DMS53 (cell line): ENCODE results near the gene DGAT2.
"Not testable (repeated sequence)": the region's sequence is repeated elsewhere in the genome, so short reads cannot be mapped to it uniquely, and the experiment has no call there.

ENCODE experiments used
- DNase-seq: peaks from one replicate; lab custom pipeline; 2025; lab: John Stamatoyannopoulos, UW

The DGAT2 gene

GRCh38 chr11:75754933-75755332 is 13.6 kb upstream of the DGAT2 start:
- DNase-seq, result not testable (repeated sequence)

- DNase-seq, result no peak
Observed at GRCh38 chr11:75757651-75758050, 10.9 kb upstream of the DGAT2 start.

GRCh38 chr11:75759832-75760231 is 8.7 kb upstream of the DGAT2 start:
- DNase-seq, result peak; percentile 93

GRCh38 chr11:75760243-75760642 is 8.3 kb upstream of the DGAT2 start:
- no peak for DNase-seq

GRCh38 chr11:75760710-75761493 is 7.7 kb upstream of the DGAT2 start:
- no peak for DNase-seq

GRCh38 chr11:75762158-75762557 is 6.4 kb upstream of the DGAT2 start:
- no peak for DNase-seq

GRCh38 chr11:75762885-75763284 is 5.7 kb upstream of the DGAT2 start:
- DNase-seq, result no peak

- DNase-seq, result no peak
Observed at GRCh38 chr11:75763846-75764245, 4.7 kb upstream of the DGAT2 start.

GRCh38 chr11:75765116-75765515 is 3.5 kb upstream of the DGAT2 start:
- no peak for DNase-seq

- DNase-seq, result no peak
Observed at GRCh38 chr11:75766443-75767227, 1.9 kb upstream of the DGAT2 start.

- no peak for DNase-seq
Observed at GRCh38 chr11:75767228-75767572, 1.4 kb upstream of the DGAT2 start.

GRCh38 chr11:75767793-75768111 is 826 bp upstream of the DGAT2 start:
- no peak for DNase-seq

- DNase-seq, result peak; percentile 77
Observed at GRCh38 chr11:75768909-75769771, 562 bp downstream of the DGAT2 start.

GRCh38 chr11:75770102-75770501 is 1.5 kb downstream of the DGAT2 start:
- DNase-seq, result no peak

- DNase-seq, result no peak
Observed at GRCh38 chr11:75771646-75772410, 3.2 kb downstream of the DGAT2 start.

GRCh38 chr11:75773595-75774353 is 5.2 kb downstream of the DGAT2 start:
- no peak for DNase-seq

GRCh38 chr11:75775056-75775455 is 6.5 kb downstream of the DGAT2 start:
- DNase-seq, result no peak

- no peak for DNase-seq
Observed at GRCh38 chr11:75776546-75776945, 8.0 kb downstream of the DGAT2 start.

- DNase-seq, result no peak
Observed at GRCh38 chr11:75777461-75778110, 9.0 kb downstream of the DGAT2 start.

- no peak for DNase-seq
Observed at GRCh38 chr11:75778962-75779361, 10.4 kb downstream of the DGAT2 start.

- no peak for DNase-seq
Observed at GRCh38 chr11:75779960-75780359, 11.4 kb downstream of the DGAT2 start.
